ENCODE data around the gene ST8SIA5. TPM values are rescaled to one million over a fixed set of nuclear protein-coding genes. Genes with fewer than 3 reads are reported as not detected.

The ST8SIA5 gene
- total RNA-seq, 1 experiment from 2014 or later: not detected

GRCh38 chr18:46675112-46675511 is 81.7 kb downstream of the ST8SIA5 start:
- no peak for DNase-seq (ENCODE audit: low read depth)

- DNase-seq (ENCODE audit: low read depth): peak; percentile 31
Observed at GRCh38 chr18:46672062-46672970, 84.5 kb downstream of the ST8SIA5 start.

DNA sequence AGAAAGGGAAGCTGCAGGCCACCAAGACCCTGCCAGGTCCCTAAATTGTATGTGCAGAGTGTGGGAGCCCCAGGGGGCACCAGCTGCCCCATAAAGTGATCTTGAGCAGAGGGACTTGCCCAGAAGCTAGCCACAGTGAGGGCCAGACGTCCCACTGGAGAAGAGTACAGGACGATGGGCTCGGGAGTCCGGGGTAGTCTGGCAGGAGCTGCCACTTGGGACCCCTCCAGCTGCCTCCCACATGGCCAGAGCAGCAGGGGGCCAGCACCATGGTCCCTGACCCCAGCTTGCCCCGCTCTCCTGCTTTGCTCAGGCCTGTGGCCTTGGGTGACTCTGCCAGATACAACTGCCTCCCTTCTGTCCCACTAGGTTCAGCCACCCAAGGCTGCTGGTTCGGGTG is 88.2 kb downstream of the ST8SIA5 start:
- no peak for DNase-seq (ENCODE audit: low read depth)

- no peak for DNase-seq (ENCODE audit: low read depth)
Observed at GRCh38 chr18:46668135-46668534, 88.7 kb downstream of the ST8SIA5 start.

DNA sequence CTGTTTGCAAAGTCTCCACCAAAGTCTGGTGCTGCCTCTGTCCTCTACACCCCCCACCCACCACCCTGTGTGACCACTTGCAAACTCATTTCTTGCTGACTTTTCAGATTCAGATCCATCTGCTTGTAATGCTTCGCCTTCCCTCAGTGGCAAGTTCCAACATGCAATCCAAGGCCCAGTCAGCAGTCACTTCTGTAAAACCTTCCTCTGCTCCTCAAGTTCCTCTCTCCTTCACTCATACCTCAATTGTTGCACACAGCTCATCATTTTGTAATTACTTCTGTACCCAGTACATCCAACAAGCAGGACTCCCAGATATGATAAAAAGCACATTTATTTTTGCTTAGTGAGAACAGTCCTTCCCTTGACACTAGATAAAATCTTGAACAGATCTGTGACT is 93.3 kb downstream of the ST8SIA5 start:
- no peak for DNase-seq (ENCODE audit: low read depth)

- DNase-seq (ENCODE audit: low read depth): no peak
Observed at GRCh38 chr18:46660957-46661749, 95.7 kb downstream of the ST8SIA5 start.

DNA sequence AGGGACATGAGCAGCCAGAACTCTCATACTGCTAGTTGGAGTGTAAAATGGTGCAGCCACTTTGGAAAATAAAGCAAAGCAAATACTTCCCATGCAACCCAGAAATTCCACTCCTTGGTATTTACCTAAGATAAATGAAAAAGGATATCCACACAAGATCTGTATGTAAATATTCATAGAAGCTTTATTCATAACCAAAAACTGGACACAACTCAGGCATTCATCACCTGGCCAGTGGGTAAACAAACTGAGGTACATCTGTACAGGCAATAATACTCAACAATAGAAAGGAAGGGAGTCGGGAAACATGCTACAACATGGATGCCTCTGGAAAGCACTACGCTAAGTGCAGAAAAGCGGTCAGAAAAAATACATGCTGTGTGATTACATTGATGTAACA is 97.4 kb downstream of the ST8SIA5 start:
- no peak for DNase-seq (ENCODE audit: low read depth)

- DNase-seq (ENCODE audit: low read depth): no peak
Observed at GRCh38 chr18:46657115-46657955, 99.5 kb downstream of the ST8SIA5 start, which contains the start of gene LOXHD1. Gene LOXHD1 (minus strand): TSS chr18:46657220. CDS start chr18:46657033, 187 bp downstream.

- no peak for DNase-seq (ENCODE audit: low read depth)
Observed at GRCh38 chr18:46656326-46657114, 100.3 kb downstream of the ST8SIA5 start.

GRCh38 chr18:46652372-46652771 is 104.5 kb downstream of the ST8SIA5 start:
- no peak for DNase-seq (ENCODE audit: low read depth)

DNA sequence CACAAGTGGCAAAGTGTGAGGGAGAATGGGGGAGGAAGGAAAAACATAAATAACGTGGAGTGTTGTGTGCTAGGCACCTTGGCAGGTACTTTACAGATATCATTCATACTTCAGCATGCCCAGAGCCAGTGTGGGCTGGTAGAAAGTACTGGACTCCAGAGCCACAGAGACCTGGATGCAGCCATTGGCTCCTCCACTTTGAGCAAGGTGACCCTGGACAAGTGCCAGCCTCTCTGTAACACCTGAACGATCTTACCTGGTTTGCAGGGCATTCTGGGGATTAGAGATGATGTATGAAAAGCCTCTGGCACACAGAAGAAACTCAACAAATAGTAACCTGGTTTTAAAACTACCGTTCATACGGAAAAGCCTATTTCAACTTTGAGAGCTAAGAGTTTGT is 106.2 kb downstream of the ST8SIA5 start:
- no peak for DNase-seq (ENCODE audit: low read depth)

- no peak for DNase-seq (ENCODE audit: low read depth)
Observed at GRCh38 chr18:46649071-46649862, 107.6 kb downstream of the ST8SIA5 start.

DNA sequence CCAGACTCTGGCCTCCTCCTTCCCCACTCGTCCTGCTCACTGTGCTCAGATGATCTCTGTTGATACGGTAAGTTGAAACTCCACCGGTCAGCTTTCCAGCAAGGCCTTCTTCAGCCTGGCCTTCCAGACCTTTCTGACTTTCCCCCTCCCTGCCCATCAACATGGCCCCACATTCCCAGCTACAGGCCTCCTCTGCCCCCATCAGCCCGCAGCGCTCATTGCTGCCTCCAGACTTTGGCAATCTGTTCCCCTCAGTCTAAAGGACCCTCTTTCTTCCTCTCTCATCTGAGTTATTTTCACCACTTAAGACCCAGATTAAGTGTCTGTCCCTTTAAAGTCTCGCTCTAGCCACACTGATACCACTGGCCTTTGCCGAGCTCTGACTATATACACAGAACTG is 110.4 kb downstream of the ST8SIA5 start:
- DNase-seq (ENCODE audit: low read depth): no peak

GRCh38 chr18:46642561-46642960 is 114.3 kb downstream of the ST8SIA5 start:
- DNase-seq (ENCODE audit: low read depth): no peak

- DNase-seq (ENCODE audit: low read depth): no peak
Observed at GRCh38 chr18:46641917-46642316, 114.9 kb downstream of the ST8SIA5 start.

DNA sequence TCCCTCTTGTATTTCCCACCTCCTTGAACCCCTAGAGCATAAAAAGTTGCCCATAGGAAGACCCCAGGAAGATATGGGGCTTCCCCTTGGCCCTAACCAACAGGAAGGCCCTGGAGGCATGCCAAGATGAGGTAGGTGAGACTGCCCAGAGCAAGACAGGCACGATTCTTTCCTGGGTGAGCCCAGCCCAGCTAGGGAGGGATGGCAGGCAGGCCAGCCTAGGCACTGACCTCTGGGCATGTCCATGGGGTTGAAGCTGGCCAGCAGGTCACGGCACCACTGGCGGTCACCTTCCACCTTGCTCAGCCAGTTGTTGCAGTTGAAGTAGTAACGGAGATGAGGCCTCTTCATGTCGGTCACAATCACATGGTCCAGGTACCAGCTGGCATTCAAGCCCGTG is 117.5 kb downstream of the ST8SIA5 start:
- no peak for DNase-seq (ENCODE audit: low read depth)

DNA sequence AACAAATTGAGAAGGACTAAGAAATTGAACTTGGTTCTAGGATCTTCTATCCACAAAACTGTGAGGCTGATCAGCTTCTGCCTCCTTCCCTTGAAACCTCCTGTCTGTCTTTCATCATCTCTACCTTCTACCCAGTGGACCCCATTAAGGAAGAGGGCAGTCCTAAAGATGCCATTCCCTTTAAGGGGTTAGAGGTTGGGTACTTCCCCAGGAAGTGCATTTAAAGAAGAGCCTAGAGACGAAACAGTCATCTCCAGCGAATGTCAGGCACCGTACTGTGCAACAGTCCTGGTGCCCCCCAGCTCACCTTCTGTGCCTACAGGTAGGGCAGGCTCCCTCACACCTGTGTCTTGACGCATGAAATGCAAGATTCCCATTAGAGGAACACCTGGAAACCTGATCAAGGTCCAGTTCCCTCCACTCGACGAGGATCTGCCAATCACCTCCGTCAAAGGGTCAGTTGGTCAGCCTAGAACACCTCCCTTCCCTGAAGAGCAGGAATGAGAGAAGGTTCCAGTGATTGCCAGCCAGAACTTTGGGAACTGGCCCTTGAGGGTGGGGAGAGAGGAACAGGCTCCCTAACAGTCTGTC is 120.7 kb downstream of the ST8SIA5 start:
- no peak for DNase-seq (ENCODE audit: low read depth)

DNA sequence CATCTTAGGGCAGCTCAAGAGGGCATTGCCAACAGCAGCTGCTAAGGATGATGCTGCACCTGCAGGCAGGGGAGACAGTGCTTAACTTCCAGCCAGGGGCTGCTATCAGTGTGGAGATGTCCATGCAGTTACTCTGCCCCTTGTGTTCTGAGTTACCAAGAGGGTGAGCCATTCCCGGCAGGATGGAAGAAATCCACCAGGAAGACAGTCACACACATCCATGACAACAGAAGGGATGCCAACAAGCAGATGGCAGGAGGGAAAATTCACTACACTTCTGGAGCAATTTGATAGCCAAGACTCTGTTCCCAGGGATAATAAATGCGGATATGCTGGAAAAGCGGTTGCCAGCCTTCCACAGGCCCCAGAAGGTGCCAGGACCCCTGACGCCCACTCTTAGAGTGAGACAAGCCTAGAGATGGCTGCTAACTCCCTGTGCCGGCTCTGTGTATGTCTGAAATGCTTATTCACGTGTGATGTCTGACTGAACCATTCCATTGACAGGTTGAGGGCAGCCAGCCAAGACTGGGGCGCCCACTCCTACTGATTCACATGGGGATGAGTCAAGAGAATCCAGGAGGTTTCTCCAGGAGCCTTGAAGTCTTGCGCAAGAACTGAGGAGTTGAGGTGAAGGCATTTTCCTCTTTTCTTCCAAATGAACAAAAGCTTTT is 124.3 kb downstream of the ST8SIA5 start:
- DNase-seq (ENCODE audit: low read depth): peak; percentile 89

DNA sequence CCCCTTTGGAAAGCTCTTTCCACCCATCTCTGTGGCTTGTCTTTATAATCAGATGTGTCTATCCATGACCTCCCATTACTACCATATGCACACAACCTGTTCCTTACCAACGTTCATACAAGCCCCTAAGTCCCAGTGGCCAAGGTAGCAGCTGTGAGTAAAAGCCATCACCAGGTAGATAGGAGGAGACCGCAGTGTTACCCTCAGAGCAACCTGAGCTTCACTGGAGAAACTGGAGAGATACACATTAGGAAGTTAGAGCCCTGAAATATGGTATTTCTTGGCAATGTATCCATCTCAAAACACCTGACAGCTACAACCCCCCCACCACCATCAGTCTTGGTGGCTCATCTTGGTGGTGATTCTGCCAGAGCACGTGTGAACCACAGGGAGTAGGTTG is 125.9 kb downstream of the ST8SIA5 start:
- DNase-seq (ENCODE audit: low read depth): no peak
